GM19468 (cell line): ENCODE results near the gene GALNTL6.
"Not testable (repeated sequence)": the region's sequence is repeated elsewhere in the genome, so short reads cannot be mapped to it uniquely, and the experiment has no call there.

Experiments used
- ATAC-seq: cut with Tn5 transposase; IDR thresholded peaks from one replicate; pipeline ENCODE4 v1.9.1; 2021; ENCODE audit warnings: mild to moderate bottlenecking, moderate library complexity, moderate number of reproducible peaks; ENCODE audit not compliant: unreplicated experiment; ENCODE audit errors: extremely low read depth

The GALNTL6 gene

DNA sequence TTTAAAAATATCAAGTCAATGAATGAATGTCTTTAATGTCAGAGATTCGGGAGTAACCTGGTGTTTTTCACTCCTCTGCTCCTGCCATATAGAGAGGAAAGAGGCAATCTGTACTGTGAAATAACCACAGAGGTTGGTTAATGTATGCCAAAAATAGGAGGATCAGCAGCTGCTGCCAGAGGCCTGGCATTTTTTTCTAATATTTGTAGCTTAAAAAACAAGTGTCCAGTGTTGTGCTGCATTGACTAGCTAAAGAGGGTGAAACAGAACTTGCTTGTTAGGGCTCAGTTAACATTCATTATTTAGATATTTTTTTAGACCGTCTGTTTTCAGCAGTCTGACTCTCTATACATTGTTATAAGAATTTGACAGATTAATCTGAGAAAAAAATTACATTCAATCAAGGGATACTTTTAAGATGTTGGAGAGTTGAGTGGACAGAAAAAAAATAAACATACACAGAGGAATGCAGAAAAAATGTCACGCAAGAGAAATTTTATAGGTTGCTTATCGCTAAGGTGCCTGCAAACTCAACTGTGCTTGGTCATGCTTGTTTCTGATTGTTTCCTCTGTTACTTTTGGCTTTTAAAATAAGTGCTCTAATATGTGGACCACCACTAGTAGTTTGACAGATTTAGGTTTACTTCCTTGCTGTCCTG, 963.1 kb downstream of the GALNTL6 start:
- no peak for ATAC-seq

DNA sequence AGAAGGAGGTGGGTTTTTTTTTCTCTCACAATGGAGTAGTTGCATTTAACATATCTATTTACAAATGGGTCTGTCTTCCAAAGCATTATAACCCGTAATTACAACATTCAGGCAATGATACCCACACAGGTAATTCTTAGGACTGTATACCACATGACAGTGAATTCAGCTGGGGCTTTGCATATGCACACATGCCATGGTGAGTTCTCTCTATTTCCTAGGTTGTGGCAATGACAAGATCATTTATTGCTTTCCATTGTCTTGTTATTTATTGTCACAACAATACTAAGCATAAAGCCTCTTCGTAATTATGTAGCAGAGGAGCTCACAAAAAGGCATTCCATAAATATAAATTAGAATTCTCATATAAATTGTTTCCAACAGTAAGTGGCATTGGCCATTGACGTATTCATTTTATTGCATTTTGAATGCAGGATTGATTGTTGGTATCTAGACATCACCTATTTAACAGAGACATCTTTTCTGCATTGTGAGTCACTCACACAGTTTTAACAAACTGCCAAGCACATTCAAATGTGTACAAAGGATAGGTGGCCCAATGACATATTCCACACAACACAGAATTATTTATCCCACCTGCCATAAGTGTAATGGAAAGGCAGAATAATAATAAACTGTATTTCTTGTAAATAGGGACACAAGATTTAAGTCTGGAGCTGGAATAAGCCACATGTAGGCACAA, 964.7 kb downstream of the GALNTL6 start:
- no peak for ATAC-seq

DNA sequence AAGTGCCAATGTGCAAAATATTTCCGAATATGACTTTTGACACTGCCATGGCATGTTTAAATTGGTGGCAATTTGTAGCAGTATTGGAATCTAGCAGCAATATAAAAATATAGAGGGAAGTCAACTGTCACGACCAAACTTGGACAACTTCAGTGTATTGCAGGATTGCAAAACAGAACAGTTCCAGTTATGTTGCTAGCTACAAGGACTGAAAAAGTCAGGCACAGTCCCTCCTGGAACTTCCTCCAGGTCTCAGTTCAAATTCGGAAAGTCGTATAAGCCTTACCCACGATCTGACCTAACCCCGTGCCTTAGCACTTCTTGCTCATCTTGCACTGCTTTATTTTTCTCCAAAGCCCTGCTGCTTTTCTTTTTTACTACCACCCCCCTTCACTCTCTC, 965.4 kb downstream of the GALNTL6 start:
- ATAC-seq: no peak

DNA sequence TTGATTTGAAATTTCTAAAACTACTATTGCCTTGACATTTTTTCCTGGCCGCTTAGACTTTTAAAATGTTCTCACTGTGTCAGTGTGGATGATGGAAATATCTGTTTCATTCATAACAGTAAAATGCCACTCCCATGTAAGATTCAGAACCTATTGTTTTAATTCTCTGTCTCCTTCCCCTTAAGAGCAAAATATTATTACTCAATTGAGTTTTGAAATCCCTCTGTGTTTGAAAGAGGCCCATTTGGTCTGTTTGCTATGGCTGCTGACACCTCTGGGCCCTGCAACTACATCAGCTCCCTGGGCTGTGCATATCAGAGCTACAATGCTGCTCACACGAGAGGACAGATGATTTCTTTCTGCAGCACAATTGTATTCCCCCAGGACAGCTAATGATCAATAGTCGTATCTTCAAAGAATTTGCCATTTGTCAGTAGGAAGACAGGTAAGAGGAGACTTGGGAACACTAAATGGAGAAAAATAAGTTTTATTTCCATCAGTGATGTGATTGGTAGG, 967.4 kb downstream of the GALNTL6 start:
- no peak for ATAC-seq

DNA sequence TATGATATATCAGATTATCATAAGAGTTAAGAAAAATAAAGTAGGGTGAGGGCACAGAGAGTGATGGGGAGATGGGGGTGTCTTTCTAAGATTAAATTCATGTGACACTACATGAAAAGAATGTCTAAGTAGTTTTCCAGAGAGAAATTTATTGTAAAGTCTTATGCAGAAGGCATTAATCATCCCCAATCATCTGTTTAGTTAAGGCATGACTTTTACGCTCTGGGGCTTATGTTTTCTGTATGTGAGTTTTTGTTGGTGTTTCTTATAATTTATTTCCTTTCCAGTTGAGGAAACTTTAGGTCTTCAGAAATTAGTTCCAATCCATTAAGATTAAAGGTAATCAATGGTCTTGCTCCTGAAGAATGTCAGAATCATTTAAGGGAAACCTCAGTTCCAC, 972.4 kb downstream of the GALNTL6 start:
- no peak for ATAC-seq

DNA sequence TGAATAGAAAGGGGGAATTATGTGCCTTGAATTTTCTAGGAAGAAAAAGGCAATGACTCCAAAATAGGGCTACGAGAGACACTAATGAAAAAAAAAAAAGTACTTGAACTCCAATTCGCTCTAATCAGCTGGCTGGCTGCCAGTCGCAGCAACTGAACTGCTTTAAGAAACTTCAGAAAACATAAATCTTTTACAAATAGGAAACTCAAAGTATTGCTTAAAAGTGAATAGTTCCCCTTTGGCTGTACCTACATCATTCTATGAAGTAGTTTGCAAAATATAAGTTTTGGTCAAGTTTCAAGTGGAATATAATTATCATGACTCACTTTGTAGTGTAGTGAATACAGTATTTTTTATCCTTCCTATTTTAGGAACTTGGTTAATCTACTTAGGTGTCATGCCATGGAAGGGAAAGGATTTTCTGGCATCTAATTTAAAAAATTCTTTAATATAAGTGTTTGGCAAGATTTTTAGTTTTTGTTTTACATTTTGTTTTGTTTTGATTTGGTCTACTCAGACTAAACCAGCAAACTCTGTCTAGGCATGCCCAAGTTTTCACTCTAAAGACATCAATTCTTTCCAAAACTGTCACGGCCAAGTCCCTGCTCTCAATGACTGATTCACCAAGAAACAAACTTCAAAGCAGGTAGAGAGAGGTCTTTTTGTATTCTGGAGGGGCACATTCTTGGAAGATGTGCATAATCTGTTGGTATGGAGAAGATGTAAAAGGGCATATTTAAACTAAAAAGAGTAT, 973.0 kb downstream of the GALNTL6 start:
- no peak for ATAC-seq

DNA sequence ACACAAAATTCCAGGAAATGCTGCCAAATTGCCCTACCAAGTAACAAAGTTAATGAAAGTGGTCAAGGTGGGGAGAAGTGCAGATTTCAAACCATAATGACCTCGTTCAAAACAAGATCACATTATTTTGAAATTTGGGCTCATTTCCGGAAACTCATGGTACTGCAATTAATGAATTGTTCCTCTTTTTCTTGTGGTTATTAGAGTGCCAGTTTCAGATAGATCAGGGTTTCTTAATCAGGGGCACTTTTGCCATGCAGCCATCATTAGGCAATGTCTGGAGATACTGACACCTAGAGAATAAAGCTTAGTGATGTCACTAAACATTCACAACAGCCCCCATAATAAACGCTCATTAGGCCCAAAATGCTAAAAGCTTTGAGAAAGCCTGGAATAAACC, 973.9 kb downstream of the GALNTL6 start:
- no peak for ATAC-seq

DNA sequence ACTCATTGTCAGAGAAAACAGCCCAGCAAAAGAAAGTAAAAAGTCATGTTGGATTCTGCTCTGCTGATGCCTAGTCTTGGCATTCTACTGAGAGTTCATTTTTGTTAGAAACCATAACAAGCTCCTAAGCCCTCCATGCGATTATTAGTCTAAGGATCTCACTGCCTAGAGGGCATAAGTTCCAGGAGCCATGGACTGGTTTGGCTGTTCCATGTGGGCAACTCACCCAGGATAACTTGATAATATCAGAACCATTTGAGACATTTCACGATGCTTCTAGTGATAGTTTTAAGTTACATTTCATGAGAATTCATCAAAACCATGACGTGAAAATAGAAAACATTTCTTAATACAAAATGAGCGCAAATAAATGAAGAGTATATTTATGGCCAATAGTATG, 978.6 kb downstream of the GALNTL6 start:
- no peak for ATAC-seq

DNA sequence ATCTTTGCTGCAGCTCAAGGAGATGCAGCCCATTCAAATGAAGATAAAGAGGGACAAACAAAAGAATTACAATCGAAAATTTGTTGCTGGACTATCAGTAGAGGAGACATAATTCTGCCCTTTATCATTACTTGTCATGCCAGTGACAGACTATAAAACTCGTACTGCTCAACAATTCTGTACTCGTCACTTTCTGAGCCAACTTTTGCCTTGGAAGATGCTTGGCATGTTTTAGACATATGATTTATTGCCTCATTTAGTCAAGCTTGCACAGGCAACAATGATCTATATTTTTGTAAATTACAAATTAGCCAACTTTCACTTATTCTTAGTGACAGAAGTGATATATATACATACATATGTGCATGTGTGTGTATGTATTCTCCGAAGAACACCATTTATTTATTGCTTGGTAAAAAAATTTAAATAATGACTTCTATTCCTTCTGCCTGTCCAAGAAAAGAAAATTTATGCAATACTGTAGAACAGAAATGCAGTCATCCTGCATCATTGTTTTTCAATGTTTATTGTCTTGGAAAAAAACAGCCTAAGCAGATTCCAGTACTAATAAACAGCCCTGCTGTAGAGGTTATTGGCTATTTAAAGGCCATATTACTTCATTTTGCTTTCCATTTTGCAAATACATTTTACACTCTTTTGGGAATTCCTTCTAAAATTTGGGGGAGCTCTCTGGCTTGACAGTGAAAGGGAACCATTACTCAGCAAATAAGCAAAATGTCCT, 980.5 kb downstream of the GALNTL6 start:
- no peak for ATAC-seq

DNA sequence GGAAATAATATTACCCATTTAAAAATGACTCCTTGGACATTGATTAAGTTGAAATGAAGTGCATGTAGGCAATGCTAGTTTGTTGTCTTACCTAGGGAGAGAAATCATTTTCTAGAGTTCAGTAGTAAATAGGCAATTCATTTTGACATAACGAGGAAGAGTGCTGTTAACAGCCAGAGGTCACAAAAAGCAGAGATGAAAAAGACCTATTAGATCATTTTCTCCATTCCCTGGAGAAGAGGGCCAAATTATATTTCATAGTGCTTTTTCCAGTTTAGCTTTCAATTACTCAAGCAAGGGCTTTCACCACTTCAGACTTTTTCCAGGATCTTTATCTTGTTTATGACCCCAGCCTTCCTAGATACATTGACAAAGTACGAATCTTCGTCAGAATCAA, 981.1 kb downstream of the GALNTL6 start:
- no peak for ATAC-seq

DNA sequence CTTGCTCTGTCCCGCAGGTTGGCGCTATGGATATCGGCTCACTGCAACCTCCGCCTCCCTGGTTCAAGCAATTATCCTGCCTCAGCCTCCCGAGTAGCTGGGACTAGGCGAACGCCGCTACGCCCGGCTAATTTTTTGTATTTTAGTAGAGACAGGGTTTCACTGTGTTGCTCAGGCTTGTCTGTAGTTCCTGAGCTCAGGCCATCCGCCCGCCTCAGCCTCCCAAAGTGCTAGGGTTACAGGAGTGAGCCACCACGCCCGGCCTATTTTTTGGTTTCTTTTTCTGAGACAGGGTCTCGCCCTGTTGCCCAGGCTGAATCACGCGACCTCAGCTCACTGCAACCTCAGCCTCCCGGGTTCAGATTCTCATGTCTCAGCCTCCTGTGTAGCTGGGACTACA, 984.1 kb downstream of the GALNTL6 start:
- not testable (repeated sequence) for ATAC-seq

DNA sequence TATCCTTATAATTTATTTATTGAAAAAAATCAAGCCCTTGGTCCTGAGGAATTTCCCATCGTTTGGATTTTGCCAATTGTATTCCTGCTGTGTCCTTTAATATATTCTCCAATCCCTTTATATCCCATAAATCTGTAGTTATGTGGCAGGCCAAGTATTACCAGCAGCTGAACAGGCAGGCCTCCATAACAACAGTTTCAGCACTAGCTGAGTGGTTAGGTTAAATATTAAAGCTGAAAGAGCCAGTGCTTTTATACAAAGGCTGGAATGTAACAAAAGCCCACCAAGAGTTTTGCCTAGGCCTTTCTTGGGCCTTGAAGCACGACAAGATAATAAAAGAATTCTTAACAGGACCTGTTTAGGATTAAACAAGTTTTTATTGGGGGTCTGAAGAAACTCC, 988.8 kb downstream of the GALNTL6 start:
- no peak for ATAC-seq

DNA sequence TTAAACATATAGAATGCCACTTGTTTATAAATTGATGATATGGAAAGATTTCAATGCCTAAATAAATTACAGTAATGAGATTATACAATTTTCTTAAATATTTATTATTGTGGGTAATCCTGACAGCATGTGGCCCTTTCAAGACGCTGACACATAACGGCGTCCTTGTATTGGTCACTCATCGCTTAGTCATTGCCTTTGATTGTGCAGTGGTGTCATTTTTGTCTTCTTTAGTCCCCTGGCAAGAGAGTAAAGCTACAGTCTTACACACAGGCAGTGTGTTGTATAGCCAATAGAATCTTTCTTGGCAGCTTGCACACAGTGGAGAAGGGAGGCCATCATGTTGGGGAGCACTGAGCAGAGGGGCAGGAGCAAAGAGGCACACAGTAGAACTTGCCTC, 993.6 kb downstream of the GALNTL6 start:
- ATAC-seq: no peak

DNA sequence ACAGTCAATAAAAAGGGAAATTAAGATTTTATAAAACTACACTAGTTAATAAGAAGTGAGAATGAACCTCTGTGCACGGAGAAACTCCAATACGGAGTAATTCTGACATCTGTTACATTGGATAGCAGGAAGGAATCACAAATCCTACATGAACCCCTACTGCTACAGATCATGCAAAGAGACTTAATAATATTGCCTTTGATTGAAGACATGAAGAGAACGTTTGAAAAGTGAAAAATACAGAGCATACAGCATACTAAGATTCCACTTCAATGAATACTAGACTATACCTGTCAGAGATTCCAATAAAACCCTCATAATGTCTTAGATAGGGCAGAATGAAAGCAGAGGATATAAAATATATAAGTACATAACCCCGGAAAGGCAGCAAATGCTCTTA, 995.0 kb downstream of the GALNTL6 start:
- ATAC-seq: no peak

DNA sequence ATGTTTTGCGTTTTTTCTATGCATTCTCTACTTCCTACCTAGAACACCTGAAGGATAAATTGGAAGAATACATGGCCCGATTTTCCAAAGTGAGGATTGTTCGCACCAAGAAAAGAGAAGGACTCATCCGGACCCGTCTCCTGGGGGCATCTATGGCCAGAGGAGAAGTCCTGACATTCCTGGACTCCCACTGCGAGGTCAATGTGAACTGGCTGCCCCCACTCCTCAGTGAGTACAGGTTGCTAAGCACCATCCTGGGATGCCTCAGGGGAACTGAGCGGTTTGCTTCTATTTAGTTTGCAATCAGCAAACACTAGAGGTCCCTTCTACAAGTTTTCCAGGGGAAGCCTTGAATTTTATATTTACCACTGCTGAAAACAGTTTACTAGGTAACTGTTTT, 996.1 kb downstream of the GALNTL6 start:
- no peak for ATAC-seq

DNA sequence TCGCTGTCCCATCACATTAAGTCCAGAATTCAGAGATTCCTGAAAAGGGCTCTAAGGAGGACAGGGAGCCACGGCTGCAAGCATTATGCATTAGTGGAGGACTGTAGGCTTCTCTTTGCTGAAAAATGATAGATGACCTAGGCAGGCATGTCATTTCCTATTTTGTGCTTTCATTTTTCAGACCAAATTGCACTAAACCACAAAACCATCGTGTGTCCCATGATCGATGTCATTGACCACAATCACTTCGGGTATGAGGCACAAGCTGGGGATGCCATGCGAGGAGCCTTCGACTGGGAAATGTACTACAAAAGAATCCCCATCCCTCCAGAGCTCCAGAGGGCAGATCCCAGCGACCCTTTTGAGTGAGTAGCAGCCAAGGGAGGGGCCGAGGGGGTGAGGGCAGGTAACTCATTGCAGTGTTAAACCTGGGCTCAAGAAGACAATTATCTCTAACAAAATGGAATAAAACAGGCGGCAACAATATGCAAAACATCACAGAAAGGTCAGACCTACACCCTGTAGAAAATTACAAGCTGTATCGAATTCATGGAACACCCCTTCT, 1000.2 kb downstream of the GALNTL6 start:
- ATAC-seq: peak; percentile 76

DNA sequence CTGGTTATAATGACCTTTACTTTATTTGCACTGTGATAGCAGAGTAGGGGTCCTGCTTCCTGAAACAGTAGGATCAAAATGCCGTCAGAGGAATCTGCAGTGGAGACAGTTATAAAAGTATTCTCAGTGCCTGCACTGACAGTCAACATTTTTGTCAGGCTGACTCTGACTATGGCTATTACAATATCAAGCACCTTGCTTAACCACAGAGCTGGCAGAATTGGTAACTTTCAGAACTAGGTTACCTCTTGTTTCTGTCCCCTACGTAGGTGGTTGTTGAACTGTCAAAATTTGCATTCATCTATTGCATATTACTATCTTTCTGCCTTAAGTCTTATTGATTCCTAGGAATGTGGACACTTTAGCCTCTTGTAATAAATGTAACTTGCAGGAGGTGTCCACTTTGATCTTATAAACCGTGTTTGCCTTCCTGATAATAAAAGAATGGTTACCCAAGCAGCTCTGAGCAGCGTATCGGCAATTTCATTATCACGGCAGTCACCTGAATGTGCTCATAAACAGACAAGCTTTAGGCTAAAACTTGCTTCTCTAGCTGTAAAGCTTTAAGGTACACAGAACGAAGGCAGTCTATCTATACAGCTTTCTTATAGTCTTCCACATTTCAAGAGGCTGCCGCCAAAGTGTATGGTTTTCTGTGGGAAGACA, 1002.4 kb downstream of the GALNTL6 start:
- ATAC-seq: no peak

DNA sequence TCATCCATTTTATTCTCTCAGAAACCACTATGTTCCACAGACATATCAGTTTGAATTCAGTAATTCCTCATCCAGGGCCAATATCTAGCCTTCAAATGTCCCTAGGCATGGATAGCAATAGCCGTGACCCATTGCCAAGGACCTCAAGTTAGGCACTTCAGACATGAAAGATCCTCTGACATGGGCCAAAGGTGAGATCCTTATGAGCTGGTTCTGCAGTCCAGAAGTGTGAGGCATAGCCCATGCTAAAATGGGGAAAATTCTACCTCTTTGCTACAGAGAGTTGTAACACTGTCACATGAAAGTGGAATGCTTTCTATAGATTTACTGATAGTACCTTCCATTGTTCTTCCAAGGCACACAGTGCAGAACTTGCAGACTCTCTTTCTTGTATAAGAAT, 1005.7 kb downstream of the GALNTL6 start:
- ATAC-seq: no peak

DNA sequence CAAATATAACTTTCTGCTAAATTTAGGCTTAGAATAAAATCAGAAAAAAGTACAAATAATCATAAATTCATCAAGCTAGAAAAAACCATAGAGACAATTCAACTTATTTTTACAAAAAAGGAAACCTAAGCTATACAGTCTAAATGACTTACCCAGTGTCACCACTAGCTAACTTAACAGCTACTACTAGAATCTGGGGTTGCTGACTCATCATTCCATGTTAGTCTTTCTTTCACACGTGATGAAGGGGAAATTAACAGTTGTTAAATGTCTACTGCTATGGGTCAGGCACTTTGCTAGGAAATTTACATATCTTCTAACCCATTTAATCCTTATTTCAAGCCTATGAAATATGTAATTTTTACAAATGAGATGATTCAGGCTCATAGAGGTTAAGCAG, 1006.1 kb downstream of the GALNTL6 start:
- no peak for ATAC-seq

DNA sequence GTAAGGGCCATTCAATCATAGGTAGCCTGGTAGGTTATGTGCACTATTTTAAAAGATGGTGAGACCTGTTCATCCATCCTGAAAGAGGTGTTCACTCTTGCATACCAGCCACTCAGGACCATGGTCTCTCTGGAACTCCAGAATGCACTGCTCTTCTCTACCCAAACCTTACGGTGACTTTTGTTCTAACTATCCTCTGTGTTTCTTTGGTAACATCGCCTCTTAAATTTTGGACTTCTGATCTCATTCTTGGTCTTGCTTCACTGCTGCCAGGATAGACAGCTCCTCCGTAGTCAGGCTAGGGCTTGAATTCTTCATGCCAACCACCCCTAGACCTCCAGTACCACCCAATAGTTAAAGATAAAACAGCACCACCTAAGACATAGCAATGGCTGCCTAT, 1009.1 kb downstream of the GALNTL6 start:
- no peak for ATAC-seq
